ENCODE measurements around the gene LPIN1.
"Not testable (repeated sequence)": the region's sequence is repeated elsewhere in the genome, so short reads cannot be mapped to it uniquely, and the experiment has no call there.

Gene LPIN1

GRCh38 chr2:11715987-11716652 is 30.3 kb upstream of the LPIN1 start:
- no peak for DNase-seq

- DNase-seq, result no peak
These were observed 29.6 kb upstream of the LPIN1 start for GRCh38 chr2:11716689-11717321.

- no peak for DNase-seq
These were observed 28.8 kb upstream of the LPIN1 start for GRCh38 chr2:11717623-11718022.

- DNase-seq, result no peak
These were observed 27.8 kb upstream of the LPIN1 start for GRCh38 chr2:11718606-11719005.

GRCh38 chr2:11719230-11719977 is 27.0 kb upstream of the LPIN1 start:
- no peak for DNase-seq

- DNase-seq, result no peak
These were observed 25.7 kb upstream of the LPIN1 start for GRCh38 chr2:11720752-11721151.

GRCh38 chr2:11722292-11723060 is 24.0 kb upstream of the LPIN1 start:
- no peak for DNase-seq

GRCh38 chr2:11723061-11723371 is 23.4 kb upstream of the LPIN1 start:
- no peak for DNase-seq

- no peak for DNase-seq
These were observed 22.3 kb upstream of the LPIN1 start for GRCh38 chr2:11724151-11724550.

- DNase-seq, result no peak
These were observed 20.0 kb upstream of the LPIN1 start for GRCh38 chr2:11726384-11726783.

GRCh38 chr2:11729362-11730212 is 16.8 kb upstream of the LPIN1 start:
- no peak for DNase-seq

- DNase-seq, result not testable (repeated sequence)
These were observed 15.0 kb upstream of the LPIN1 start for GRCh38 chr2:11731214-11731984.

- no peak for DNase-seq
These were observed 13.8 kb upstream of the LPIN1 start for GRCh38 chr2:11732587-11732986.

GRCh38 chr2:11737852-11738251 is 8.6 kb upstream of the LPIN1 start:
- DNase-seq, result not testable (repeated sequence)

GRCh38 chr2:11738589-11739436 is 7.6 kb upstream of the LPIN1 start:
- peak; percentile 55 for DNase-seq

- no peak for DNase-seq
These were observed 5.7 kb upstream of the LPIN1 start for GRCh38 chr2:11740723-11741122.

GRCh38 chr2:11742317-11742701 is 4.1 kb upstream of the LPIN1 start:
- DNase-seq, result no peak

GRCh38 chr2:11742702-11743357 is 3.6 kb upstream of the LPIN1 start:
- no peak for DNase-seq

- DNase-seq, result no peak
These were observed 3.1 kb upstream of the LPIN1 start for GRCh38 chr2:11743366-11743765.

All from femur (tissue), 1 donor.